Aorta (tissue), 5 donors: Measurements from ENCODE around the gene WIPF2. TPM values are rescaled to one million over a fixed set of nuclear protein-coding genes. Genes with fewer than 3 reads are reported as not detected.
"Not testable (repeated sequence)": the region's sequence is repeated elsewhere in the genome, so short reads cannot be mapped to it uniquely, and the experiment has no call there.

ENCODE experiments used
- ATAC-seq: fragments of 200-7000 bp; cut with Tn5 transposase; one replicate; pipeline ENCODE4 v1.9.1; 2022; ENCODE audit warnings: moderate library complexity; ENCODE audit not compliant: low FRiP score
- DNase-seq, 2 donors: peaks; one replicate each; pipeline ENCODE4 v3.0.0-alpha.2; 2020
- H3K27ac ChIP-seq, 2 donors: one replicate each; pipeline ENCODE4 v1.5.1; 2013; ENCODE audit warnings: low read length in 2 of 2, mild to moderate bottlenecking in 2 of 2, moderate library complexity in 2 of 2, control low read depth in 1 of 2, inconsistent platforms in 1 of 2, low read depth in 1 of 2
- H3K27me3 ChIP-seq, 2 donors: one replicate each; pipeline ENCODE4 v1.6.1; 2013; ENCODE audit warnings: control low read depth in 1 of 2, low read length in 1 of 2, mild to moderate bottlenecking in 1 of 2, moderate library complexity in 1 of 2; ENCODE audit not compliant: insufficient read depth in 2 of 2, control insufficient read depth in 1 of 2
- H3K36me3 ChIP-seq, 2 donors: one replicate each; pipeline ENCODE4 v1.6.1; 2013; ENCODE audit warnings: control low read depth in 1 of 2, low read length in 1 of 2, mild to moderate bottlenecking in 1 of 2; ENCODE audit not compliant: insufficient read depth in 2 of 2, control insufficient read depth in 1 of 2
- H3K4me1 ChIP-seq, 2 donors: one replicate each; pipeline ENCODE4 v1.6.1; 2013; ENCODE audit warnings: low read length in 2 of 2, control low read depth in 1 of 2, mild to moderate bottlenecking in 1 of 2, moderate library complexity in 1 of 2; ENCODE audit not compliant: insufficient read depth in 2 of 2, control insufficient read depth in 1 of 2
- H3K4me3 ChIP-seq, 2 donors: one replicate each; pipeline ENCODE4 v1.5.1; 2013; ENCODE audit warnings: low read length in 2 of 2, control low read depth in 1 of 2, mild to moderate bottlenecking in 1 of 2
- H3K9me3 ChIP-seq: one replicate; pipeline ENCODE4 v1.6.1; 2013; ENCODE audit warnings: mild to moderate bottlenecking, low read length; ENCODE audit not compliant: control insufficient read depth
- WGBS, 2 donors: extraction: QIAGEN DNeasy Blood & Tissue Kit; methylation state at CpG; one replicate each; pipeline ENCODE4 v1.1.7; 2013; 5-methylcytosine and 5-hydroxymethylcytosine counted together
- intact Hi-C, 2 donors: fragments of 100-400 bp; cut with DNase I; formaldehyde crosslinking; loops; one replicate each; pipeline versions ENCODE4 v1.14.2 to v1.15.0; 2022
- polyA plus RNA-seq, 2 donors: library from polyadenylated mRNA; stranded (reverse); fragments of 200-250 nt; gene quantifications; one replicate each; pipeline ENCODE4 v1.2.3, GENCODE V29; 2013
- total RNA-seq, 2 donors: library from RNA; stranded (reverse); fragmentation: NEBNext Ultra II Directional; extraction: Animal tissue kit (Norgen Biotek cat#: 25700); gene quantifications; one replicate each; pipeline ENCODE4 v1.2.1, GENCODE V29; 2021
- donor health status: healthy with polysubstance abuse.
- donor health status: Bipolar disorder and iron deficiency.
- donor health status: DM: no; HTN: no; CAD: no.
- donor health status: DM: no; HTN: no; CAD: no.
- donor health status: DM: yes; HTN: yes; CAD: no.

The WIPF2 gene
- total and polyA plus RNA-seq, 4 donors, result 6.3 to 28.6 (median 18.4) TPM

- not testable (repeated sequence) for H3K27ac ChIP-seq, H3K4me1 ChIP-seq
Observed at GRCh38 chr17:40304866-40305265, 85.8 kb downstream of the WIPF2 start.

GRCh38 chr17:40306395-40306794 lies 87.3 kb downstream of the WIPF2 start:
- ATAC-seq, result no peak
- Histone ChIP-seq H3K9me3 (no peaks in the 10 kb centered on the region), H3K4me3 (no peak overlapping the region), H3K4me1 (peaks cover 3 to 5% of the 10 kb centered on the region in 2 donors), H3K27ac (no peak overlapping the region), H3K27me3 (no peaks in the 10 kb centered on the region), H3K36me3 (no peaks in the 10 kb centered on the region)
- no peak for DNase-seq
- 70 to 80% methylated on average over 2 of the region's 2 CpGs for WGBS, 2 donors
- intact Hi-C loops, result loop anchor here in 1 of 2 donors (10.0 kb wide), 1 partner anchor 108 kb away; the partner anchor contains the start of gene TOP2A

More at GRCh38 chr17:40304866-40305265, 85.8 kb downstream of the WIPF2 start:
- not testable (repeated sequence) for DNase-seq, H3K36me3 ChIP-seq, ATAC-seq, H3K4me3 ChIP-seq, H3K9me3 ChIP-seq, H3K27me3 ChIP-seq
- intact Hi-C loops, result loop anchor here in 1 of 2 donors (10.0 kb wide), 1 partner anchor 110 kb away; the partner anchor contains the start of gene TOP2A
- 94 to 97% methylated on average over 5 of the region's 5 CpGs for WGBS, 2 donors

GRCh38 chr17:40307001-40307730 lies 88.1 kb downstream of the WIPF2 start:
- DNase-seq (no peak), ATAC-seq (no peak)
- Histone ChIP-seq H3K4me3 (no peak overlapping the region), H3K27me3 (no peaks in the 10 kb centered on the region), H3K9me3 (no peaks in the 10 kb centered on the region), H3K4me1 (peaks cover 3 to 5% of the 10 kb centered on the region in 2 donors), H3K27ac (no peak overlapping the region), H3K36me3 (no peaks in the 10 kb centered on the region)
- 74 to 79% methylated on average over 10 of the region's 10 CpGs for WGBS, 2 donors
- intact Hi-C loops, result loop anchor here in 1 of 2 donors (10.0 kb wide), 1 partner anchor 108 kb away; the partner anchor contains the start of gene TOP2A

GRCh38 chr17:40307740-40308239 lies 88.7 kb downstream of the WIPF2 start:
- Histone ChIP-seq H3K27me3 (no peaks in the 10 kb centered on the region), H3K27ac (no peak overlapping the region), H3K36me3 (no peaks in the 10 kb centered on the region), H3K4me3 (no peak overlapping the region), H3K9me3 (no peaks in the 10 kb centered on the region), H3K4me1 (peaks cover 3 to 6% of the 10 kb centered on the region in 2 donors)
- WGBS, 2 donors, result 77 to 81% methylated on average over 3 of the region's 3 CpGs
- DNase-seq, result no peak
- intact Hi-C loops, result loop anchor here in 1 of 2 donors (10.0 kb wide), 1 partner anchor 107 kb away; the partner anchor contains the start of gene TOP2A
- ATAC-seq, result no peak

GRCh38 chr17:40309031-40309948 lies 90.2 kb downstream of the WIPF2 start, which contains the start of gene RARA:
RARA (plus strand) TSS chr17:40309180; CDS start chr17:40331219, 22,039 bp downstream.
- no peak for ATAC-seq
- Histone ChIP-seq H3K27me3 (no peaks in the 10 kb centered on the region), H3K4me1 (peaks cover 5 to 10% of the 10 kb centered on the region in 2 donors)

GRCh38 chr17:40309949-40310510 lies 90.9 kb downstream of the WIPF2 start:
- Histone ChIP-seq H3K9me3 (no peaks in the 10 kb centered on the region), H3K27me3 (no peaks in the 10 kb centered on the region), H3K4me3 (no peak overlapping the region), H3K27ac (peak overlapping the region in 1 of 2 donors; percentile 22), H3K4me1 (peaks cover 5 to 10% of the 10 kb centered on the region in 2 donors), H3K36me3 (no peaks in the 10 kb centered on the region)
- 71 to 84% methylated on average over 2 of the region's 2 CpGs for WGBS, 2 donors
- no peak for DNase-seq
- intact Hi-C loops, result loop anchor here in 1 of 2 donors (2.0 to 10.0 kb wide), 2 partner anchors 35 to 105 kb away; partner anchors contain the start of gene TOP2A
- no peak for ATAC-seq

More at GRCh38 chr17:40309031-40309948, 90.2 kb downstream of the WIPF2 start, which contains the start of gene RARA:
- Histone ChIP-seq H3K4me3 (peak within 1 kb of the TSS in 1 of 2 donors; percentile 43), H3K27ac (peak within 1 kb of the TSS in 1 of 2 donors; percentile 49), H3K9me3 (no peaks in the 10 kb centered on the region), H3K36me3 (no peaks in the 10 kb centered on the region)
- intact Hi-C loops, result loop anchor here in 1 of 2 donors (10.0 kb wide), 1 partner anchor 106 kb away; the partner anchor contains the start of gene TOP2A
- WGBS, 2 donors, result 6% methylated on average over 20 of the region's 20 CpGs
- DNase-seq, result peak in 1 of 2 donors; percentile 80

GRCh38 chr17:40310882-40311391 lies 91.8 kb downstream of the WIPF2 start:
- ATAC-seq, result no peak
- DNase-seq, result no peak
- Histone ChIP-seq H3K4me3 (no peak overlapping the region), H3K27ac (peak overlapping the region in 1 of 2 donors; percentile 90), H3K36me3 (no peaks in the 10 kb centered on the region), H3K9me3 (no peaks in the 10 kb centered on the region), H3K4me1 (peaks cover 5 to 10% of the 10 kb centered on the region in 2 donors), H3K27me3 (no peaks in the 10 kb centered on the region)
- WGBS, 2 donors, result 26% methylated on average over 7 of the region's 7 CpGs
- intact Hi-C loops, result loop anchor here in 1 of 2 donors (2.0 kb wide), 1 partner anchor 34 kb away; no protein-coding TSS in a partner anchor
